ENCODE measurements around the gene FAM168A. TPM values are rescaled to one million over a fixed set of nuclear protein-coding genes. Genes with fewer than 3 reads are reported as not detected.

The FAM168A gene
- total RNA-seq, 1 donor from 2014 or later = 52.2 TPM

DNA sequence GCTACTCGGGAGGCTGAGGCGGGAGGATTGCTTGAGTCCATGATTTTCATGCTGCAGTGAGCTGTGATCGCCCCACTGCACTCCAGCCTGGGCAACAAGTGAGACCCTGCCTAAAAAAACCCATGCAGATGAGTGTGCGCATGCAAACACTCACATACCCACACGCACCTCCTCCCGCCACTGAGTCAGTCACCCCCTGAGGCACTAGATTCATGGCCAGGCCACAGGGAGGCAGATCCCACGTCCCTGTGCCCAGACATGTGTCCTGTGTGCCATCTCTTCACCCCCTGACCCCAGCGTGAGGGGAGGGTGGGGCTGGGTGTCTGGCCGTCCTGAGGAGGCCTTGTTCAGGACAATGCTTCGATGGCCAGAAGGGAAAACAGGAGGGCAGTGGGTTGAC, 206.2 kb downstream of the FAM168A start:
- Mint-ChIP-seq H3K9me3 (ENCODE audit: unreplicated experiment) (no peaks in the 10 kb centered on the region), H3K4me1 (ENCODE audit: unreplicated experiment) (peaks cover 34% of the 10 kb centered on the region), H3K4me3 (ENCODE audit: unreplicated experiment) (no peak overlapping the region), H3K27me3 (ENCODE audit: unreplicated experiment) (no peaks in the 10 kb centered on the region), H3K36me3 (ENCODE audit: unreplicated experiment) (no peaks in the 10 kb centered on the region), H3K27ac (ENCODE audit: unreplicated experiment) (no peak overlapping the region)
- TF ChIP-seq, protein P1, sequence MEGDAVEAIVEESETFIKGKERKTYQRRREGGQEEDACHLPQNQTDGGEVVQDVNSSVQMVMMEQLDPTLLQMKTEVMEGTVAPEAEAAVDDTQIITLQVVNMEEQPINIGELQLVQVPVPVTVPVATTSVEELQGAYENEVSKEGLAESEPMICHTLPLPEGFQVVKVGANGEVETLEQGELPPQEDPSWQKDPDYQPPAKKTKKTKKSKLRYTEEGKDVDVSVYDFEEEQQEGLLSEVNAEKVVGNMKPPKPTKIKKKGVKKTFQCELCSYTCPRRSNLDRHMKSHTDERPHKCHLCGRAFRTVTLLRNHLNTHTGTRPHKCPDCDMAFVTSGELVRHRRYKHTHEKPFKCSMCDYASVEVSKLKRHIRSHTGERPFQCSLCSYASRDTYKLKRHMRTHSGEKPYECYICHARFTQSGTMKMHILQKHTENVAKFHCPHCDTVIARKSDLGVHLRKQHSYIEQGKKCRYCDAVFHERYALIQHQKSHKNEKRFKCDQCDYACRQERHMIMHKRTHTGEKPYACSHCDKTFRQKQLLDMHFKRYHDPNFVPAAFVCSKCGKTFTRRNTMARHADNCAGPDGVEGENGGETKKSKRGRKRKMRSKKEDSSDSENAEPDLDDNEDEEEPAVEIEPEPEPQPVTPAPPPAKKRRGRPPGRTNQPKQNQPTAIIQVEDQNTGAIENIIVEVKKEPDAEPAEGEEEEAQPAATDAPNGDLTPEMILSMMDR (IDR thresholded peaks at IDR 0.05) = no peak
- no peak for DNase-seq (ENCODE audit: extremely low spot score, unreplicated experiment)

DNA sequence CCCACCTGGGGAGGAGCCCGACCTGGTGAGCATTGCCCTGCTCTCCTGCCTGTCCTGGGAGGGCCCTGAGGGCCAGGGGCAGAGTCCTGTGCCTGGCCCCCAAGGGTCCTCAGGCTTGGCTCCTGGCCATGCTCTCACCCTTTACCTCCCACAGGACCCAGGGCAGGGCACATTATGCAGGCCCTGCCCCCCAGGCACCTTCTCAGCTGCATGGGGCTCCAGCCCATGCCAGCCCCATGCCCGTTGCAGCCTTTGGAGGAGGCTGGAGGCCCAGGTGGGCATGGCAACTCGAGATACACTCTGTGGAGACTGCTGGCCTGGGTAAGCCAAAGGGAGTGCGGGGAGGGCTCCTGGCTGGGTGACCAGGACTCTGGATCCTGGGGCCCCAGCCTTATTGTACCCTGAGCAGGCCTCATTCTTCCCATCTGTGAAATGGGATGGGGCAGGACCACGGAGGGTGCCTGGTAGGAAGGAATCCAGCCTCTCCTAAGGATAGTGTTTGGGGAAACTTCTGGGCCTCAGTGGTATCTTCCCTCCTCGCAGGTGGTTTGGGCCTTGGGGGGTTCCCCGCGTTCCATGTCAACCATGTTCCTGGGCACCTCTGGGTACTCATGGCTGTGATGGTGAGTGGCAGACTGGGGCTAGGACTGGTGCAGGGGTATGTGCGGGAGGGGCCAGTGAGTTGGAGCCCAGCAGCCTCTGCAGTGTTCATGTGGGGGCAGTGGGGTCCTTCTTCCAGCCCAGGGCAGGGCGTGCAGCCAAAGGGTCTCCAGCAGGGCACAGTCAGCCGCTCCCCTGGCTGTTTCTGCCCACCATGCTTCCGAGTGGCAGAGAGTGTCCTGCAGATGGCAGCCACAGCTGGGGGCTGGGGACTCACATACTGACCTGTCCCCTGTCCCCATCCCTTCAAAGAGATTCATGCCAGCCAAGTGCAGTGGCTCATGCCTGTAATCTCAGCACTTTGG, 207.0 kb downstream of the FAM168A start:
- Mint-ChIP-seq H3K4me3 (ENCODE audit: unreplicated experiment) (no peak overlapping the region), H3K36me3 (ENCODE audit: unreplicated experiment) (no peaks in the 10 kb centered on the region), H3K9me3 (ENCODE audit: unreplicated experiment) (no peaks in the 10 kb centered on the region), H3K4me1 (ENCODE audit: unreplicated experiment) (peaks cover 41% of the 10 kb centered on the region), H3K27ac (ENCODE audit: unreplicated experiment) (no peak overlapping the region), H3K27me3 (ENCODE audit: unreplicated experiment) (no peaks in the 10 kb centered on the region)
- DNase-seq (ENCODE audit: extremely low spot score, unreplicated experiment) = no peak
- TF ChIP-seq, protein P1 (IDR thresholded peaks at IDR 0.05) = no peak

DNA sequence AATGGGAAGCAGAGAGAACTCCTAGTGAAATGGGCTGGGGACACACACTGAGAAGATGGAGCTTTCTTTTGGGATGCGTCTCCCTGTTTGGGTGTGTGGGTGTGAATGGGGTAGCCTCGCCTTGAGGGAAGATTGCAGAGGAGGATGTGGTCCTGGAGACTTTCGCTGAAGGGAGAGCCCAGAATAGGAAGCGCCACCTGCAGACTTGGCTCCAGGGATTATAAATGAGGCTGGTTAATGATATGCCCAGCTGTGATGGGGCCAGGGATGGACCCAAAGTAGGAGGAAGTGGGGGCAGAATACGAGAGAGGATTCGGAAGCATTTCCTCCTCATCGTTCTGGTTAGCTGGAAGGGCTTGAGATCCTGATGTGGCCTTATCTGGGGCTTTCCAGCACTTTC, 208.0 kb downstream of the FAM168A start:
- H3K27me3 Mint-ChIP-seq (ENCODE audit: unreplicated experiment) = no peaks in the 10 kb centered on the region
- no peak for DNase-seq (ENCODE audit: extremely low spot score, unreplicated experiment)
- no peaks in the 10 kb centered on the region for H3K36me3 Mint-ChIP-seq (ENCODE audit: unreplicated experiment)
- H3K4me3 Mint-ChIP-seq (ENCODE audit: unreplicated experiment) = no peak overlapping the region
- no peak overlapping the region for H3K27ac Mint-ChIP-seq (ENCODE audit: unreplicated experiment)
- H3K9me3 Mint-ChIP-seq (ENCODE audit: unreplicated experiment) = no peaks in the 10 kb centered on the region
- TF ChIP-seq, protein P1 (IDR thresholded peaks at IDR 0.05) = no peak
- H3K4me1 Mint-ChIP-seq (ENCODE audit: unreplicated experiment) = peaks cover 51% of the 10 kb centered on the region

DNA sequence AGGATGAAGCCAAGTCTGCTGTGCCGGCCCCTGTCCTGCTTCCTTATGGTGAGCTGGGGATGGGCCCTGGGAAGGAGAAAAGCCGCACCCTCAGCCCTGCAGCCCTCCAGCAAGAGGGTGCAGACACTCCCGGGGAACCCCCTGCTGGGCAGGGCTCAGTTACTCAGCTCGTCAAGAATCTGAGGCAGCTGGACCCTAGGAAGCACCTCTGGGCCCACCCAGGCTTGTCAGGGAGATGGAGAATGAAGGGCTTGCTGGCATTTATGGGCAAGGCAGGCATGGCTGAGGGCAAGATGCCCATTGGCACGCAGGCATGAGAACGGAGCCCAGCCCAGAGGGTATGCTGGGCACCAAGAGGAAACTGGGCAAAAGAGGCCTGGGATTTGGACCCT, 208.8 kb downstream of the FAM168A start:
- DNase-seq (ENCODE audit: extremely low spot score, unreplicated experiment) = no peak
- no peak overlapping the region for H3K4me3 Mint-ChIP-seq (ENCODE audit: unreplicated experiment)

More for the DNA sequence above, 208.8 kb downstream of the FAM168A start:
- peaks cover 59% of the 10 kb centered on the region for H3K4me1 Mint-ChIP-seq (ENCODE audit: unreplicated experiment)
- TF ChIP-seq, protein P1 (IDR thresholded peaks at IDR 0.05) = no peak
- H3K36me3 Mint-ChIP-seq (ENCODE audit: unreplicated experiment) = no peaks in the 10 kb centered on the region
- H3K9me3 Mint-ChIP-seq (ENCODE audit: unreplicated experiment) = no peaks in the 10 kb centered on the region
- no peaks in the 10 kb centered on the region for H3K27me3 Mint-ChIP-seq (ENCODE audit: unreplicated experiment)
- H3K27ac Mint-ChIP-seq (ENCODE audit: unreplicated experiment) = peak overlapping the region; percentile 67

Data from osteocyte (in vitro differentiated cells).